Duodenal mucosa (tissue), 2 donors: ENCODE measurements around the gene CSNK2A1.

Source experiments
- H3K27ac ChIP-seq: one replicate; pipeline ENCODE4 v1.7.0; 2013; ENCODE audit warnings: low read depth, low read length
- H3K27me3 ChIP-seq, 2 donors: one replicate each; pipeline ENCODE4 v1.7.0; 2013; ENCODE audit warnings: low read length in 2 of 2, control low read depth in 1 of 2; ENCODE audit not compliant: insufficient read depth in 2 of 2, control insufficient read depth in 1 of 2
- H3K36me3 ChIP-seq, 2 donors: one replicate each; pipeline ENCODE4 v1.7.0; 2013; ENCODE audit warnings: low read length in 2 of 2, control low read depth in 1 of 2; ENCODE audit not compliant: insufficient read depth in 2 of 2, control insufficient read depth in 1 of 2
- H3K4me1 ChIP-seq, 2 donors: one replicate each; pipeline ENCODE4 v1.7.0; 2013; ENCODE audit warnings: low read length in 2 of 2, control low read depth in 1 of 2; ENCODE audit not compliant: insufficient read depth in 2 of 2, control insufficient read depth in 1 of 2
- H3K4me3 ChIP-seq, 2 donors: one replicate each; pipeline ENCODE4 v1.7.0; 2013; ENCODE audit warnings: low read length in 2 of 2, low read depth in 1 of 2
- H3K9ac ChIP-seq, 2 donors: one replicate each; pipeline ENCODE4 v1.7.0; 2013; ENCODE audit warnings: low read length in 2 of 2, low read depth in 1 of 2
- H3K9me3 ChIP-seq, 2 donors: one replicate each; pipeline ENCODE4 v1.7.0; 2013; ENCODE audit warnings: low read length in 2 of 2, control low read depth in 1 of 2; ENCODE audit not compliant: control insufficient read depth in 1 of 2

Gene CSNK2A1

DNA sequence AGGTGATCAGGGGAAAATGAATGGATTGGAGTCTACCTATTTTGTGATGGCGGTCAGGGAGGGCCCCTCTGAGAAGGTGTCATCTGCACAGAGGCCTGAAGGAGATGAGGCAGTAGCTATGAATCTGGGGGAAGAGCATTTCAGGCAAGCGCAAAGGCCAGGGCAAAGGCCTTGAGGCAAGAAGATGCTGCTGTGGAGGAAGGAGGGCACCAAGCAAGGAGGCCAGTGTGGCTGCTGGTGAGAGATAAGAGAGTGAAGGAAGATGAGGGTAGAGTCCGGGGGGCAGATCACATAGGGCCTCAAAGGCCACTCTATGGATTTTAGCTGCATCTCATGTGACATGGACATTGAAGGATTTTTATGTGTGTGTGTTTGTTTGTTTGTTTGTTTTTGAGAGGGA, 20.6 kb upstream of the CSNK2A1 start:
- Histone ChIP-seq H3K4me1 (no peaks in the 10 kb centered on the region), H3K4me3 (no peak overlapping the region), H3K27me3 (peaks cover 17 to 24% of the 10 kb centered on the region in 2 donors), H3K9me3 (no peaks in the 10 kb centered on the region), H3K27ac (no peak overlapping the region), H3K9ac (no peak overlapping the region), H3K36me3 (no peaks in the 10 kb centered on the region)

DNA sequence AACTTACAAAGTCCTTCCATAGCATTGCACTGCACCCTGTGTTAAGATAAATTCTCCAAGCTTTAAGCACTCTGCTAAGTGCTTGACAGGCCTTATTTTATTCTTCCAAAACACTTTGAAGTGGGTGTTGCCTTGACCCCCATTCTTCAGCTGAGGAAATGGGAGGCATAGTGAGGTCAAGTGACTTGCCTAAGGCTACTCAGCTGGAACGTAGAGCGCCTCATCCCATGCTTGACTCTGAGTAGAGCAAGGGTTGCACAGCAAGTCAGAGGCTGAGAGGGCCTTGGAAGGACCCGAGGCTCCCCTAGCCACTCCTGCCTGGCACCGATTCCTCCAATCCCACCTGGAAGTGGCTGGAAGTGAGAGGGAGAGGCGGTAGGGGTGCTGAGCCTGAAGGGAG, 19.6 kb upstream of the CSNK2A1 start:
- Histone ChIP-seq H3K9me3 (no peaks in the 10 kb centered on the region), H3K27me3 (peaks cover 10 to 15% of the 10 kb centered on the region in 2 donors), H3K4me1 (no peaks in the 10 kb centered on the region), H3K36me3 (no peaks in the 10 kb centered on the region), H3K9ac (no peak overlapping the region), H3K27ac (no peak overlapping the region), H3K4me3 (no peak overlapping the region)

DNA sequence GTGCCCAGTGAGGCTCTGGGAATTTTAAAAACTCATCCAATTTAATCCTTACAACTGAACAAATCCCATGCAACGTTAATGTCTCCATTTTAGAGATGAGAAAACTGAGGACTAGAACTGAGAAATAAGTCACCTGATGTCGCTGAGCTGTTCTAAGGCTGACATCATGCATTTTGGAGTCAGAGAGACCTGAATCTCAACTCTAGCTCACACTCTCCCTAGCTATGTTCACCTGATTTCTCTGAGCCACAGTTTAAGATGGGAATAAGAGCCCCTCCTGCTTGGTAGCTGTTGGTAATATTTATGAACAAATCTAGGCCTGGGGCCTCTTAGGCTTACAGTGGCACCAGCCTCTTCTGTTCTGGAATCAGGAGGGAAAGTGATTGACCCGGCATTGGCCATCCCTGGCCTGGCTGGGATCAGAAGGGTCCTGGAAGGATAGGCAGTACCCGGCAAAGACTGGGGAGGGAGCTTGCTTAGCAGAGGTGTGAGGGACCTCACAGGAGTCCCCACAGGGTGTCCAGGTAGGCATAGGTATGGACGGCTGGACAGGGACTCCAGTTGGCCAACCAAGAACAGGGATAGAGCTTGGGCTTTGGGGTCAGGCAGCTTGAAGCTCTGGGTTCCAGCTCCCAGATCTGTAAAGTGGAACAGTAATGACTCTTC, 18.8 kb upstream of the CSNK2A1 start:
- H3K4me3 ChIP-seq, result no peak overlapping the region
- H3K9ac ChIP-seq, result no peak overlapping the region
- H3K4me1 ChIP-seq, result no peaks in the 10 kb centered on the region
- no peaks in the 10 kb centered on the region for H3K9me3 ChIP-seq
- no peaks in the 10 kb centered on the region for H3K36me3 ChIP-seq
- H3K27me3 ChIP-seq, result peaks cover 8 to 9% of the 10 kb centered on the region in 2 donors
- no peak overlapping the region for H3K27ac ChIP-seq

DNA sequence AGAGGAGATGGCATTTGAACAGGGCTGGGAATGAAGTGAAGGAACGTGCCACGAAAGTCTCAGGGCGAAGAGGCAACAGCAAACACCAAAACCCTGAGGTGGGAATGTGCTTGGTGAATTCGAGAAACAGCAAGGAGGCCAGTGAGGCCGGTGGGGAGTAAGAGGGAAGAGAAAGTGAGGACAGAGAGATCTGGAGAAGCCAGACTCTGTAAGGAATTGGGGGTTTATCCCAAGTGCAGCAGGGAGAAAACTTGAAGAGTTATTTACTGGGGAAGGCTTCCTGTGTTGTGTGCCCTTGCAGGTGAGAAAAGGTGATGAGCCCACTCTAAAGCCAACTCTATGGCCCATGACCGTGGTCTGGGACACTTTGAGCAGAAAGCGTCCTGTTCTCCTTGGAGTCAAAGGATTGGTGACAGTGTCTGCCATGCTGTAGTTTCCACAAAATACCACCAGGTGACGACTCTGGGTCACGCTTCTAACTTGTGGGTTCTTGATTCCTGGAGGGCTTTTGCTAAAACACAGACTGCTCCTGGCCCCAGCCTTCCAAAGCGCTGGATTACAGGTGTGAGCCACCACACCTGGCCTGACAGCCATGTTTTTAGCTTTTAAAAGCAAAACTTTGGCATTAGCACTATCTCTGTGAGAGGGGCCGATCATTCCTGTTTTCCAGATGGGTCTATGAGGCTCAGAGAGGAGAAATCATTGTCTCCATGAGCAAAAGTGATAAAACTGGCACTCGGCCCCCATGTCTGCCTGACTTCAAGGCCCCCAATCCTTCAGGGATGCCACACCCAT, 18.0 kb upstream of the CSNK2A1 start:
- Histone ChIP-seq H3K4me3 (no peak overlapping the region), H3K9me3 (no peaks in the 10 kb centered on the region), H3K27me3 (peaks cover 4 to 5% of the 10 kb centered on the region in 2 donors), H3K36me3 (no peaks in the 10 kb centered on the region), H3K4me1 (no peaks in the 10 kb centered on the region), H3K9ac (no peak overlapping the region), H3K27ac (no peak overlapping the region)

DNA sequence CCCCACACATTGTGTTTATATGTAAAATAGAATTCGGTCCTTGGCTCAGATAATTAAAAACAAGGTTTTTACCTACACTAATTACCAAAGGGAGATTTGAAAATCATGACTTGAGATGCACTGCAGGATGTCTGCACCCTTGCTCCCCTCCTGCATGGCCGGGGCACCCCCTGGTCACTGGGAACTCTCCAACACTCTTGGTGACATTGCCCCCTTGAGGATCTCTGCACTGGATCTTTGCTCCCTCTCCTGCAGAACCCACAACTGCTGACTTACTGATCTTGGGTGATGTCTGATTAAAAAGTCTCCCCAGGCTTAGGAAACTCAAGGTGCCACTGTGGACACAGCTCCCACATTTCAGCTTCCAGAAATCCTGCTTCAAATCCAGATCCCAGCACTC, 17.1 kb upstream of the CSNK2A1 start:
- Histone ChIP-seq H3K9ac (no peak overlapping the region), H3K27me3 (peaks cover 4 to 5% of the 10 kb centered on the region in 2 donors), H3K9me3 (no peaks in the 10 kb centered on the region), H3K36me3 (no peaks in the 10 kb centered on the region), H3K27ac (no peak overlapping the region), H3K4me3 (no peak overlapping the region), H3K4me1 (peaks cover 5% of the 10 kb centered on the region in 2 donors)

DNA sequence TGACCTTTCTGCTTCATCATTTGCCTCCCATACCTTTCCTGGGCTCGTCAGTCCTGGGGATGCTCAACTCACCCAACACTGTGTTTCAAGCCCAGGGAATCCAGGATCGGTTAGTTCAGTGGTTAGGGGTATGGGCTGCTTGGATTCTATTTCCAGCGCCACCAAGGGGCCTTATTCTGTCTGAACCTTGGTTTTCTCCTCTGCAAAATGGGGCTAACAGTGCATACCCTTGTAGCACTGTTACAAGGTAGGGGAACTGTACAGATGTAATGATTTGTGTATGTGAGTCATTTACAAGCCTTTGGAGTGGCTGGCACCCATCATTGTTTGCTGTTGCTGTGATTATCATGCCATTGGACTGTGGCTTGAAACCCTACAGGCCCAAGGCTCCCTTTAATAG, 14.5 kb upstream of the CSNK2A1 start:
- H3K27ac ChIP-seq, result no peak overlapping the region
- H3K36me3 ChIP-seq, result no peaks in the 10 kb centered on the region
- H3K9ac ChIP-seq, result no peak overlapping the region
- peaks cover 8 to 11% of the 10 kb centered on the region in 2 donors for H3K4me1 ChIP-seq
- H3K9me3 ChIP-seq, result no peaks in the 10 kb centered on the region
- peaks cover 4 to 5% of the 10 kb centered on the region in 2 donors for H3K27me3 ChIP-seq
- no peak overlapping the region for H3K4me3 ChIP-seq

DNA sequence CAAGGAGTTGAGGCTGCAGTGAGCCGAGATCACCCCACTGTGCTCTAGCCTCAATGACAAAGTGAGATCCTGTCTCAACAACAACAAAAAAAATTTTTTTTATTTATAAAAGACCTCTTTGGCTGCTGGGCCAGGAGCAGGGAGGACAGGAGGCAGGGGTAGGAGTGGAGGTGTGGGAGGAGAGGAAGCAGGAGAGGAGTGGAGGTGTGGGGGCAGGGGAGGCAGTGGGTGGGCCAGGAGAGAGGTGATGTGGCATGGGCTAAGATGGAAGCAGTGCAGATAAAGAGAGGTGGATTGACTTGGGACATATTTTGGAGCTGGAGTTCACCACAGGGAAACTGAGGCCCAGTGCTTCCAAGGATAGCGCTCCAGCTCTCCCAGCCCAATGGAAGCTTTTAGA, 13.4 kb upstream of the CSNK2A1 start:
- Histone ChIP-seq H3K27ac (no peak overlapping the region), H3K4me3 (no peak overlapping the region), H3K9ac (no peak overlapping the region), H3K36me3 (no peaks in the 10 kb centered on the region), H3K4me1 (peaks cover 8 to 11% of the 10 kb centered on the region in 2 donors), H3K27me3 (peaks cover 4 to 5% of the 10 kb centered on the region in 2 donors), H3K9me3 (no peaks in the 10 kb centered on the region)

DNA sequence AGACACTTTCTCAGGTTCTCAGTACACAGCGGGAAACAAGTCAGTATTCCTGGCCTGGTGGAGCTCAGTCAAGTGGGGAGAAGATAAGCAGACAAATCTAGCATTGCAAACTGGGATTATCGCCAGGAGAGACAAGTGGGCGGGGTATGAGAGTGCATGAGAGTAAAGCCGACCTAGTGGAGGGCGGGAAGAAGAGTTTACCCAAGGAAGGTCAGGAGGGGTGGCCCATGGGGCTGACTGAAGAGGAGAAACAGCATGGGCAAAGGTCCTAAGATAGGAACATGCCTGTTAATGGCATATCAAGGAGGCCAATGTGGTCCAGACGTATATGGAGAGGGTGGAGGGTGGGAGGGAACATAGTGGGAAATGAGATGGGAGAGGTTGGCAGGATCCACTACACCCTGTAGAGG, 12.4 kb upstream of the CSNK2A1 start:
- H3K4me1 ChIP-seq, result peaks cover 8 to 11% of the 10 kb centered on the region in 2 donors
- H3K4me3 ChIP-seq, result no peak overlapping the region
- H3K9ac ChIP-seq, result no peak overlapping the region
- H3K27ac ChIP-seq, result no peak overlapping the region
- no peaks in the 10 kb centered on the region for H3K9me3 ChIP-seq
- peaks cover 3 to 5% of the 10 kb centered on the region in 2 donors for H3K27me3 ChIP-seq
- H3K36me3 ChIP-seq, result no peaks in the 10 kb centered on the region

DNA sequence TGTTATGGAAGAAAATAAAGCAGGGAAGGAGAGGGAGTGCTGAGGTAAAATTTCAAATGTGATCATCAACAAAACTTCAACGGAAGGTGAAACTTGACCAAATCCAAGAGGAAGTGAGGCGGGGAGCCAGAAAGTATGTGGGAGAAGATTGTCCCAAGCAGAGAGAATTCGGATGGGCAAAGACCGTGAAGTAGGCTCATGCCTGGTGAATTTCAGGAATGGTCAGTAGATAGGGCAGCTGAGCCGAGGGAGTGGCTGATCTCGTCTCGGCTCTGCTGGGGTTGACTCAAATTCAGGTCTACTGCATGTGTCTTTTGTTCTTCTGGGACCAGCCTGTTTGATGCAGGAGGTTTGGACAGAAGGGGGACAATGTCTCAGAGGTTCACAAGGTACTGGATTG, 7.0 kb upstream of the CSNK2A1 start:
- peaks cover 5 to 13% of the 10 kb centered on the region in 2 donors for H3K27me3 ChIP-seq
- H3K9ac ChIP-seq, result no peak overlapping the region
- H3K4me1 ChIP-seq, result peaks cover 2 to 5% of the 10 kb centered on the region in 2 donors
- no peaks in the 10 kb centered on the region for H3K36me3 ChIP-seq
- H3K9me3 ChIP-seq, result no peaks in the 10 kb centered on the region
- H3K4me3 ChIP-seq, result no peak overlapping the region
- no peak overlapping the region for H3K27ac ChIP-seq

DNA sequence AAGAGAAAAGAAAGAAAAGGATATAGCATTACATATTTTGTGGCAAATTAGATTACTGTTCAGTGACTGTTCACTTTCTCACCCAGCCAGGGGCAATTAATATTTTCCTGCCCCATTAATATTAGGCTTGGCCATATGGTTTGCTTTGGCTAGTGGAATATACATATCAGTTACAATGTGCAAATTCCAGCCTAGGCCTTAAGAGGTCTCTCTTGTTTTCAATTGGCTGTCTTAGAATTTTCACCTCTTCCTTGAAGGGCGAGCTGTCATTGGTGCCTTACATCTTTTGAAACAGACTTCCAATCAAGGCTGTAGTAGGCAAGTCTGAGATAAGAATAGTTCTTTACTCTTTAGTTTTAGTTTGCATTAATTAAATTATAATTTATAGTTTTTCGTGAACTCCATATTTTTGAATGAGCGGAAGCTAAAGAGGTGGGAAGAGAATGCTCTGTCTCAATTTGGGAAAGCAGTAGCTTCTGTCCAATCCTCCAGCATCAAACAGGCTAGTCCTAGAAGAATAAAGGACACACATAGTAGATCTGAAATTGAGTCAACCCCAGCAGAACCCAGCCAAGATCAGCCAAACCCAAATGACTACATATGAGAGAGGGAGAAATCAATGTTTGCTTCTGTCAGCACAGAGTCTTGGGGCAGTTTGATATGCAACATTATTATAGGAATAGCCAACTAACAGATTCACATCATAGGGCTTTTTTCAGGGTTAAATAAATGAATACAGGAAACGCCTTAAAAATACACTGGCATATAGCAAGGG, 6.3 kb upstream of the CSNK2A1 start:
- no peaks in the 10 kb centered on the region for H3K36me3 ChIP-seq
- no peaks in the 10 kb centered on the region for H3K4me1 ChIP-seq
- no peaks in the 10 kb centered on the region for H3K9me3 ChIP-seq
- H3K4me3 ChIP-seq, result no peak overlapping the region
- H3K27ac ChIP-seq, result no peak overlapping the region
- H3K9ac ChIP-seq, result no peak overlapping the region
- peaks cover 5 to 13% of the 10 kb centered on the region in 2 donors for H3K27me3 ChIP-seq
